ENCODE measurements around the gene LRRIQ3. TPM values are rescaled to one million over a fixed set of nuclear protein-coding genes. Genes with fewer than 3 reads are reported as not detected.
"Not testable (repeated sequence)": the region's sequence is repeated elsewhere in the genome, so short reads cannot be mapped to it uniquely, and the experiment has no call there.

Gene LRRIQ3
- 0.82 TPM for total RNA-seq

- DNase-seq (ENCODE audit: low spot score in 2 of 2) (peak; percentile 74 to 85), FAIRE-seq (no peak)
Observed at GRCh38 chr1:74197657-74198552, at the start of gene LRRIQ3, which contains the start of gene FPGT. Gene LRRIQ3 (minus strand): TSS chr1:74198176. CDS start chr1:74183684, 14,492 bp downstream. Gene FPGT (plus strand): TSS chr1:74198242. CDS start chr1:74198279, 37 bp downstream.

GRCh38 chr1:74246315-74246714 is 48.3 kb upstream of the LRRIQ3 start:
- no peak for DNase-seq (ENCODE audit: low spot score in 2 of 2)
- no peak for FAIRE-seq

DNA sequence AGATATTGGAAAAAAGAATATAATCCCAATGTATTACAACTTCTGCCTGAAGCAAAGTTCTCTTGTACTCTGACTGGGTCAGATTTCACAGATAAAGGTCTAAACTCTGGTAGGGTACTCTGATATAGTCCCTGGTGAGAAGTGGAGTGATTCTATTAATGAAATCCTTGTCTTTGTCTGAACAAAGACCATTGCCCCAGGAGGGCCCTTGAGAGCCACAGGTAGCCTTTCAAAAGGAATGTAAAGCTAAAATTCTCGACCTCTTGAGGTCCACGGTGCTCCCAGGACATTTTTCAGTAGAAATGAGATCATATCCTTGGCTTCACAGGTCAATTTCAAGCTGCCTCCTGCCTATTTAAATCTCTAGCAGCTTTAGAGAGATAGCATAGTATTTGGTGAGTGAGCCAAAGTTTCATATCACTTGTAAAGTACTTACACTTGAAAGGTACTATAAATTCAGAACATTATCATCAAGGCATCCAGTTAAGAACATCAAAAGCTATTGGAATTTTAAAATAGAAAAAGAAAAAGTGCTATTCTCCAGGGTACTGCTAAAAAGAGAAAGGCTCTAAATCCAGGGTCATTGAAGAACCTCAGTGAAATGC is 47.3 kb upstream of the LRRIQ3 start:
- no peak for DNase-seq (ENCODE audit: low spot score in 2 of 2)
- no peak for FAIRE-seq

GRCh38 chr1:74237787-74238186 is 39.8 kb upstream of the LRRIQ3 start:
- no peak for DNase-seq (ENCODE audit: low spot score in 2 of 2)
- FAIRE-seq: no peak

DNA sequence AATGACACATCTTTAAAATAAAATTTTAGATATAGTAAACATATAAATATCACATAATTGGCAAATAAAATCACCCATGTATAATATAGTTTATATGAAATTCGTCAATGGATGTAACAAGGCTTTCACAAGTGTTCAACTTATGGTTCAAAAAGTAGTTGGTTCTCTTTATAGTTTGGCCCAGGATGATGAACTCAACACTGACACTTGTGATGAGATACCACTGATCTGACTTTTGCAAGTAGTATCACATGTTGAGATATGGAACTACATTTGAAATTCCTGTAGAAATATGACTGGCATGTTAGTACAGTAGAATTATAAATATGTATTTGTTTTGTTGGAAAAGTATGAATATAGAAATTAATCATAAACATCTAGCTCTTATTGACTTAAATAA is 39.1 kb upstream of the LRRIQ3 start:
- DNase-seq (ENCODE audit: low spot score in 2 of 2) (no peak), FAIRE-seq (no peak)

DNA sequence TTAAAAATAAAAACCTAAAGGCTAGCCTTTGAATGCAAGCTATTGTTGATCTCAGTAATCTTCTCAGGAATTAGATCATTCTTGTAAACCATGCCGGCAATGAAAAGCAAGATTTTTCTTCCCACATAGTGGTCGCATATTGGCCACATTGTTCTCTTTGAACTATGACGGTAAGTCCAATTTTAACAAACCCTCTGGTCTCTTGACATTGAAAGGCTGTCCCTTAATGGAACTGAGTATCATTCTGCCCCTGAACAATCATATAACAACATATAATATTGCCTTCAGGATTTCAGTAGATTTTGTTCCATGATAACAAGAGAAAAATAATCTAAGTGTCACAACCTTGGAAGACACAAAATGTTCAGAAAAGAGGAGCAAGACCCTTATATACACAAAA is 38.5 kb upstream of the LRRIQ3 start:
- DNase-seq (ENCODE audit: low spot score in 2 of 2) (no peak), FAIRE-seq (no peak)

GRCh38 chr1:74235153-74235552 is 37.2 kb upstream of the LRRIQ3 start, which contains the start of gene TNNI3K:
Gene TNNI3K (plus strand): TSS chr1:74235387. CDS start chr1:74235452, 65 bp downstream.
- FAIRE-seq: no peak
- no peak for DNase-seq (ENCODE audit: low spot score in 2 of 2)

DNA sequence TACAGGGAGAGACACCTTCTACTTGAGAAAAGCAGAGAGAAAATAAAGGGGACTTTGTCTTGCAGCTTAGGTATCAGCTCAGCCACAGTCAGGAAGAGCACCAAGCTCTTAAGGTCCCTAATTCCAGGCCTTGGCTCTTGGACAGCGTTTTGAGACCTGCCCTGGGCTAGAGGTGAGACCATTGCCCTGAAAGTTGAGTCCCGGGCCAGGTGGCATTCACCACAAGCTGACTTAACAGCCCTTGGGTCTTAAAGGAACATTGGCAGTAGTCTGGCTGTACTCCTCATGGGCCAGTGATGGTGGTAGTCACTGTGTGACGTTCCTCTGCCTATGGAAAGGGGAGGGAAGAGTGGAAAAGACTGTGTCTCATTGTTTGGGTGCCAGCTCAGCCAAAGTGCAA is 25.5 kb upstream of the LRRIQ3 start:
- DNase-seq (ENCODE audit: low spot score in 2 of 2) (no peak), FAIRE-seq (no peak)

DNA sequence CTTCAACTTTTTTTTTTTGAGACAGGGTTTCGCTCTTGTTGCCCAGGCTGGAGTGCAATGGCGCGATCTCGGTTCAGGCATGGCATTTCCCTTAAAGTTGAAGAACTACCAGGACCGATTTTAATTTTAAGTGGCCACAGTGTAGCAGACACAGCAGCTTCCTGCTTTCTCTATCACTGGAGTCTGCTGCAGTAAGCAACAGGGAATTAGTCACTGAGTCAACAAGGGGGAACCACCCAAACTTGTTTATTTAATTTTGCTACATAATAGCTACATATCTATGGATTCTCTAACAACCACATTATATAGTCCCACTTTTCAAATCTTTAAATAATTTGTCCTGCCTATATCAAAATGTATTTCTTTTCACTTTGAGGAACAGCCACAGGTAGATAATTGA is 24.7 kb upstream of the LRRIQ3 start:
- DNase-seq (ENCODE audit: low spot score in 2 of 2) (no peak), FAIRE-seq (no peak)

DNA sequence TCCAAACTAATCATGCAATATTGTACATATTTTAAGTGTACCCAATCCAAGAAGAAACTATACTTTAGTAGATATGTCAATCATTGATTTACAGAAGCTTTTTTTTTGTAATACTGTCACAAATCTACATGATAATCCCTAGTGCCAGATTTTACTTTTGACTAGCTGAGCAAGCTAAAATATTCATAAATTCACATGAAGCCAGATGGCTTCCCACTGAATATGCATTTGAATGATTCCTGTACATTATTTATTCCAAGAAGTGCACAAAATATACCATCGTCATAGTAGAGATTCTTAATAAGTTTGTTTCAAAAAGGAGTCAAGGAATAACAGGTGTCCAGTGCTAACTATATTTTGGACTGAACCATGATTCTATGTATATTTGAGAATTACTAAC is 17.3 kb upstream of the LRRIQ3 start:
- no peak for DNase-seq (ENCODE audit: low spot score in 2 of 2)
- no peak for FAIRE-seq

DNA sequence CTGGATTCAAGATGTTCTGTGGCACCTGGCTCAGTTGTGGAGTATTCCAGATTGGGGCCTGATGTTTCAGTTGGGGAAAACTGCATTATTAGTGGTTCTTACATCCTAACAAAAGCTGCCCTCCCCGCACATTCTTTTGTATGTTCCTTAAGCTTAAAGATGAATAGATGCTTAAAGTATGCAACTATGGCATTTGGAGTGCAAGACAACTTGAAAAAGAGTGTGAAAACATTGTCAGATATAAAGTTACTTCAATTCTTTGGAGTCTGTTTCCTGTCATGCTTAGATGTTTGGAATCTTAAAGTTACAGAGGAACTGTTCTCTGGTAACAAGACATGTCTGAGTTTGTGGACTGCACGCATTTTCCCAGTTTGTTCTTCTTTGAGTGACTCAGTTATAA is 7.3 kb upstream of the LRRIQ3 start:
- FAIRE-seq: no peak
- no peak for DNase-seq (ENCODE audit: low spot score in 2 of 2)

DNA sequence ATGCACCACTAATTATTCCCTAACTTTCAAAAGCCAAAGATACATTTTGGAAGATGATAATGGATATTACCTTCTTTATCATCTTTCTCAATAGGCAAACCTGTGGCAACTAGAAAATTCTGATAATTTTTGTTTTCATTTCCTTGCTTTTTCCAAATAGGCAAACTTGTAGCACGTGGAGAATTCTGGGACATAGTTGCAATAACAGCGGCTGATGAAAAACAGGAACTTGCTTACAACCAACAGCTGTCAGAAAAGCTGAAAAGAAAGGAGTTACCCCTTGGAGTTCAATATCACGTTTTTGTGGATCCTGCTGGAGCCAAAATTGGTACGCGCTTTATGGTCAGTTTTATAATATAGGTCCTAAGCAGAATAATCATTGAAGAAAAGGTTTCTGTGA is 1.5 kb upstream of the LRRIQ3 start:
- FAIRE-seq (no peak), DNase-seq (ENCODE audit: low spot score in 2 of 2) (no peak)

GRCh38 chr1:74197255-74197654 is 721 bp downstream of the LRRIQ3 start:
- FAIRE-seq: no peak

GRCh38 chr1:74195339-74195738 is 2.6 kb downstream of the LRRIQ3 start:
- DNase-seq (ENCODE audit: low spot score in 2 of 2) (no peak), FAIRE-seq (no peak)

More at GRCh38 chr1:74197255-74197654, 721 bp downstream of the LRRIQ3 start:
- DNase-seq (ENCODE audit: low spot score in 2 of 2): no peak

- no peak for FAIRE-seq
- no peak for DNase-seq (ENCODE audit: low spot score in 2 of 2)
Observed at GRCh38 chr1:74193908-74194307, 4.1 kb downstream of the LRRIQ3 start.

GRCh38 chr1:74180490-74180889 is 17.5 kb downstream of the LRRIQ3 start:
- DNase-seq (ENCODE audit: low spot score in 2 of 2) (no peak), FAIRE-seq (no peak)

DNA sequence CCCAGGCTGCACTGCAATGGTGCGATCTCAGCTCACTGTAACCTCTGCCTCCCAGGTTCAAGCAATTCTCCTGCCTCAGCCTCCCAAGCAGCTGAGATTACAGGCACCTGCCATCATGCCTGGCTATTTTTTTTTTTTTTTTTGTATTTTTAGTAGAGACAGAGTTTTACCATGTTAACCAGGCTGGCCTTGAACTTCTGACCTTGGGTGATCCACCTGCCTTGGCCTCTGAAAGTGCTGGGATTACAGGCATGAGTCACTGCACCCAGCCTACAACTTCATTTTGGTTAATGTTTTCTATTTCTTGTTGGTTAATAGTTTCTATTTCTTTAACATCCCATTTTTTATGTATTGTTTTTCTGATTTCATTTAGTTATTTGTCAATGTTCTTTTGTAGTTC is 23.6 kb downstream of the LRRIQ3 start:
- not testable (repeated sequence) for DNase-seq (ENCODE audit: low spot score in 2 of 2); FAIRE-seq

GRCh38 chr1:74162333-74162732 is 35.6 kb downstream of the LRRIQ3 start:
- FAIRE-seq (no peak), DNase-seq (ENCODE audit: low spot score in 2 of 2) (no peak)

- FAIRE-seq (no peak), DNase-seq (ENCODE audit: low spot score in 2 of 2) (no peak)
Observed at GRCh38 chr1:74161497-74161896, 36.5 kb downstream of the LRRIQ3 start.

- DNase-seq (ENCODE audit: low spot score in 2 of 2) (no peak), FAIRE-seq (no peak)
Observed at GRCh38 chr1:74160046-74160445, 37.9 kb downstream of the LRRIQ3 start.

- FAIRE-seq (no peak), DNase-seq (ENCODE audit: low spot score in 2 of 2) (no peak)
Observed at GRCh38 chr1:74145086-74145485, 52.9 kb downstream of the LRRIQ3 start.

- not testable (repeated sequence) for FAIRE-seq; DNase-seq (ENCODE audit: low spot score in 2 of 2)
Observed at GRCh38 chr1:74117370-74117769, 80.6 kb downstream of the LRRIQ3 start.

Measured in frontal cortex (tissue), 4 donors.